ENCODE measurements around the gene SIX1. TPM values are rescaled to one million over a fixed set of nuclear protein-coding genes. Genes with fewer than 3 reads are reported as not detected.
A peak's percentile ranks its signal among the peaks of the same experiment; 100 is the strongest.

The SIX1 gene
- total and polyA plus RNA-seq, 2 donors from 2014 or later, result 0.13 to 0.16 TPM

DNA sequence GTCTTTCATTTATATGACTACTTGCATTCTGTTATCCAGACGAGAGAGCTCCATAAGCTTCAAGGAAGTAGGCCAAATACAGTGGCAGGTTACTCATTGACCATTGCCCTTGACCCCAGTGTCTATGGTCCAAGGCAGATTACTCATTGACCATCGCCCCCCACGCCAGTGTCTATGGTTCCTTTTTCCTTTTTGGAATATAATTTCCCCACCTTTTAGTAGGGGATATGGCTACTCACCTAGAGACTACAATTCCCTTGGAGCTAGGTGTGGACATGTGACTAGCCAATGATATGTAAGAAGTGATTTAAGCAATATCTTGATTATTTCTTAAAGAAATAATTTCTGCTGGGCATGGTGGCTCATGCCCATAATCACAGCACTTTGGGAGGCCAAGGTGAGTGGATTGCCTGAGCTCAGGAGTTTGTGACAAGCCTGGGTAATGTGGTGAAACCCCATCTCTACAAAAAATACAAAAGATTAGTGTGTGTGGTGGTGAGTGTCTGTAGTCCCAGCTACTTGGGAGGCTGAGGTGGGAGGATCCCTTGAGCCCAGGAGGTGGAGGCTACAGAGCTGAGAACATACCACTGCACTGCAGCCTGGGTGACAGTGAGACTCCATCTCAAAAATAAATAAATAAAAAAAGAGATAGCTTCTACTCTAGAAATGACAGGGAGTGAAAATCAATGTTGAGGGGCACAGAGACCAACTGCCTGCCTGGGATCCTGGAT is 42.3 kb upstream of the SIX1 start:
- DNase-seq (peak in 1 of 5 donors; percentile 16), FAIRE-seq (no peak)
- Histone ChIP-seq H3K9ac (ENCODE audit: low read length in 3 of 3) (no peak overlapping the region), H3K36me3 (ENCODE audit: control insufficient read depth in 2 of 3, insufficient read depth in 3 of 3, low read length in 3 of 3) (no peaks in the 10 kb centered on the region), H3K4me1 (ENCODE audit: control insufficient read depth in 2 of 3, insufficient read depth in 2 of 3, low read depth in 1 of 3, low read length in 3 of 3) (no peaks in the 10 kb centered on the region), H3K4me3 (ENCODE audit: low read length in 3 of 3) (no peak overlapping the region), H3K27ac (ENCODE audit: low read depth in 2 of 2, low read length in 2 of 2) (no peak overlapping the region), H3K27me3 (ENCODE audit: control insufficient read depth, insufficient read depth, low read length) (no peaks in the 10 kb centered on the region), H3K9me3 (ENCODE audit: control insufficient read depth in 2 of 3, insufficient read depth in 1 of 3, low read length in 3 of 3) (no peaks in the 10 kb centered on the region)
- no peak for TF ChIP-seq CTCF (IDR thresholded peaks at IDR 0.05; ENCODE audit: borderline replicate concordance, extremely low read depth, insufficient read depth)
- intact Hi-C loops (cut with DNase I), result no loop called here

GRCh38 chr14:60686865-60687264 is 37.6 kb upstream of the SIX1 start:
- no peaks in the 10 kb centered on the region for H3K27me3 ChIP-seq (ENCODE audit: control insufficient read depth, insufficient read depth, low read length)
- FAIRE-seq, result no peak
- H3K27ac ChIP-seq (ENCODE audit: low read depth in 2 of 2, low read length in 2 of 2), result no peak overlapping the region
- no peaks in the 10 kb centered on the region for H3K4me1 ChIP-seq (ENCODE audit: control insufficient read depth in 2 of 3, insufficient read depth in 2 of 3, low read depth in 1 of 3, low read length in 3 of 3)
- no peaks in the 10 kb centered on the region for H3K9me3 ChIP-seq (ENCODE audit: control insufficient read depth in 2 of 3, insufficient read depth in 1 of 3, low read length in 3 of 3)
- H3K36me3 ChIP-seq (ENCODE audit: control insufficient read depth in 2 of 3, insufficient read depth in 3 of 3, low read length in 3 of 3), result no peaks in the 10 kb centered on the region
- no peak for TF ChIP-seq CTCF (IDR thresholded peaks at IDR 0.05; ENCODE audit: borderline replicate concordance, extremely low read depth, insufficient read depth)
- no peak for DNase-seq
- H3K9ac ChIP-seq (ENCODE audit: low read length in 3 of 3), result no peak overlapping the region
- intact Hi-C loops (cut with DNase I), result no loop called here
- no peak overlapping the region for H3K4me3 ChIP-seq (ENCODE audit: low read length in 3 of 3)

GRCh38 chr14:60684203-60684602 is 34.9 kb upstream of the SIX1 start:
- no peaks in the 10 kb centered on the region for H3K9me3 ChIP-seq (ENCODE audit: control insufficient read depth in 2 of 3, insufficient read depth in 1 of 3, low read length in 3 of 3)
- no peak for DNase-seq
- H3K4me1 ChIP-seq (ENCODE audit: control insufficient read depth in 2 of 3, insufficient read depth in 2 of 3, low read depth in 1 of 3, low read length in 3 of 3), result no peaks in the 10 kb centered on the region
- no peak for FAIRE-seq
- no peak overlapping the region for H3K4me3 ChIP-seq (ENCODE audit: low read length in 3 of 3)
- H3K36me3 ChIP-seq (ENCODE audit: control insufficient read depth in 2 of 3, insufficient read depth in 3 of 3, low read length in 3 of 3), result no peaks in the 10 kb centered on the region
- no peak overlapping the region for H3K27ac ChIP-seq (ENCODE audit: low read depth in 2 of 2, low read length in 2 of 2)
- TF ChIP-seq CTCF (IDR thresholded peaks at IDR 0.05; ENCODE audit: borderline replicate concordance, extremely low read depth, insufficient read depth), result no peak
- H3K9ac ChIP-seq (ENCODE audit: low read length in 3 of 3), result no peak overlapping the region
- intact Hi-C loops (cut with DNase I), result no loop called here
- H3K27me3 ChIP-seq (ENCODE audit: control insufficient read depth, insufficient read depth, low read length), result no peaks in the 10 kb centered on the region

- H3K27me3 ChIP-seq (ENCODE audit: control insufficient read depth, insufficient read depth, low read length), result no peaks in the 10 kb centered on the region
- no peaks in the 10 kb centered on the region for H3K4me1 ChIP-seq (ENCODE audit: control insufficient read depth in 2 of 3, insufficient read depth in 2 of 3, low read depth in 1 of 3, low read length in 3 of 3)
- TF ChIP-seq CTCF (IDR thresholded peaks at IDR 0.05; ENCODE audit: borderline replicate concordance, extremely low read depth, insufficient read depth), result no peak
- H3K4me3 ChIP-seq (ENCODE audit: low read length in 3 of 3), result no peak overlapping the region
- intact Hi-C loops (cut with DNase I), result no loop called here
- no peak overlapping the region for H3K27ac ChIP-seq (ENCODE audit: low read depth in 2 of 2, low read length in 2 of 2)
- no peaks in the 10 kb centered on the region for H3K9me3 ChIP-seq (ENCODE audit: control insufficient read depth in 2 of 3, insufficient read depth in 1 of 3, low read length in 3 of 3)
- DNase-seq (no peak), FAIRE-seq (no peak)
- no peaks in the 10 kb centered on the region for H3K36me3 ChIP-seq (ENCODE audit: control insufficient read depth in 2 of 3, insufficient read depth in 3 of 3, low read length in 3 of 3)
- H3K9ac ChIP-seq (ENCODE audit: low read length in 3 of 3), result no peak overlapping the region
Observed at GRCh38 chr14:60681271-60681670, 32.0 kb upstream of the SIX1 start.

Data from kidney (tissue), 14 donors.